Bronchial epithelial cell (primary cell): ENCODE results near the gene TMEM234. TPM values are rescaled to one million over a fixed set of nuclear protein-coding genes. Genes with fewer than 3 reads are reported as not detected.

Experiments used
- DNase-seq: peaks from one replicate; pipeline ENCODE4 v3.0.0-alpha.2; 2010; ENCODE audit warnings: low read depth
- FAIRE-seq: peaks from 2 replicates; lab custom pipeline; 2011; peaks lifted over from hg19 to GRCh38; lab: Jason Lieb, UNC
- H3K27me3 ChIP-seq: 2 replicates; pipeline ENCODE4 v1.5.1; 2011; ENCODE audit warnings: low read length; ENCODE audit not compliant: control insufficient read depth, insufficient read depth
- H3K36me3 ChIP-seq: 2 replicates; pipeline ENCODE4 v1.5.1; 2011; ENCODE audit warnings: low read length; ENCODE audit not compliant: control insufficient read depth, insufficient read depth
- H3K4me3 ChIP-seq: 2 replicates; pipeline ENCODE4 v1.5.1; 2011; ENCODE audit warnings: mild to moderate bottlenecking, low read depth, low read length, control low read depth
- CTCF ChIP-seq: IDR thresholded peaks from 2 replicates; pipeline ENCODE4 v1.5.1; 2011; ENCODE audit warnings: mild to moderate bottlenecking, moderate library complexity, low read length, control low read depth, inconsistent platforms; ENCODE audit not compliant: insufficient read depth, severe bottlenecking
- total RNA-seq: library from RNA; depleted of rRNA; stranded (reverse); fragments of >200 nt; gene quantifications from 2 replicates; pipeline ENCODE4 v1.2.1, GENCODE V29; 2014

TMEM234 gene
- total RNA-seq, 1 donor from 2014 or later, result 9.0 TPM

GRCh38 chr1:32187850-32188249 is 34.3 kb downstream of the TMEM234 start:
- DNase-seq (no peak), FAIRE-seq (no peak)

GRCh38 chr1:32186491-32186890 is 35.7 kb downstream of the TMEM234 start:
- Histone ChIP-seq H3K27me3 (no peaks in the 10 kb centered on the region), H3K4me3 (no peak overlapping the region), H3K36me3 (peaks cover 38% of the 10 kb centered on the region)
- TF ChIP-seq CTCF, result no peak
- DNase-seq (no peak), FAIRE-seq (no peak)

More at GRCh38 chr1:32187850-32188249, 34.3 kb downstream of the TMEM234 start:
- Histone ChIP-seq H3K36me3 (peaks cover 40% of the 10 kb centered on the region), H3K4me3 (no peak overlapping the region), H3K27me3 (no peaks in the 10 kb centered on the region)
- TF ChIP-seq CTCF, result no peak

GRCh38 chr1:32186077-32186476 is 36.1 kb downstream of the TMEM234 start:
- Histone ChIP-seq H3K36me3 (peaks cover 41% of the 10 kb centered on the region), H3K27me3 (no peaks in the 10 kb centered on the region), H3K4me3 (no peak overlapping the region)
- no peak for TF ChIP-seq CTCF
- FAIRE-seq (no peak), DNase-seq (no peak)

GRCh38 chr1:32184650-32185049 is 37.5 kb downstream of the TMEM234 start:
- H3K4me3 ChIP-seq, result no peak overlapping the region
- peaks cover 34% of the 10 kb centered on the region for H3K36me3 ChIP-seq
- DNase-seq (no peak), FAIRE-seq (no peak)
- no peak for TF ChIP-seq CTCF
- no peaks in the 10 kb centered on the region for H3K27me3 ChIP-seq

- no peak for TF ChIP-seq CTCF
- FAIRE-seq, result no peak
- no peak for DNase-seq
- H3K36me3 ChIP-seq, result peaks cover 19% of the 10 kb centered on the region
- H3K27me3 ChIP-seq, result no peaks in the 10 kb centered on the region
- no peak overlapping the region for H3K4me3 ChIP-seq
Measured at GRCh38 chr1:32182060-32182459, 40.1 kb downstream of the TMEM234 start.

GRCh38 chr1:32181563-32181962 is 40.6 kb downstream of the TMEM234 start:
- Histone ChIP-seq H3K27me3 (no peaks in the 10 kb centered on the region), H3K4me3 (no peak overlapping the region), H3K36me3 (peaks cover 18% of the 10 kb centered on the region)
- no peak for FAIRE-seq
- no peak for DNase-seq
- TF ChIP-seq CTCF, result no peak
